AG09309 (cell line): ENCODE results near the gene HLA-A.
"Not testable (repeated sequence)": the region's sequence is repeated elsewhere in the genome, so short reads cannot be mapped to it uniquely, and the experiment has no call there.

ENCODE experiments used
- DNase-seq: peaks from one replicate; pipeline ENCODE4 v3.0.0-alpha.2; 2010; ENCODE audit warnings: low read depth
- H3K4me3 ChIP-seq: 2 replicates; pipeline ENCODE4 v1.5.1; 2011; ENCODE audit warnings: mild to moderate bottlenecking, low read depth, low read length, moderate library complexity; ENCODE audit not compliant: control insufficient read depth
- CTCF ChIP-seq: IDR thresholded peaks from 2 replicates; pipeline ENCODE4 v1.5.1; 2011; ENCODE audit warnings: mild to moderate bottlenecking, low read depth, low read length, inconsistent platforms; ENCODE audit not compliant: insufficient read depth, control insufficient read depth; ENCODE audit errors: missing control alignments

The HLA-A gene

GRCh38 chr6:29924731-29925130, 17.6 kb upstream of the HLA-A start:
- DNase-seq, result no peak
- no peak overlapping the region for H3K4me3 ChIP-seq
- no peak for TF ChIP-seq CTCF

DNA sequence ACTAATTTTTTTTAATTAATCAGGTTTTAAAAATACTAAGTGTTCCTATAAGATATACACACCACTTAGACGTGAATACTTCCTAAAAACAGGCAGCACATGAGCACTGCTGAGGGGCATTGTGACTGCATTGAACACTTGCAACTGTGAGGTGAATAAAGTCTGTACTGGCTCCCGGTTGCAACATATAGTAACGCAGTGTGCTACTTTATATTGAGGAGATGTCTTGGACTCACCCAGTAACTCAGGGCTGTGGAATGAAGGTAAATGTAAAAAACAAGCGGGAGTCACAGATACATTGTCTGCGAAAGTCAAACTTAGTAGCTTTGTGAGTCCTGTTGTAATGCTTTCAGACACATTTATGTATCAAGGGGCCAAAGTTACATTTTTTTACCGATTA, 17.0 kb upstream of the HLA-A start:
- no peak for DNase-seq
- TF ChIP-seq CTCF, result no peak
- no peak overlapping the region for H3K4me3 ChIP-seq

DNA sequence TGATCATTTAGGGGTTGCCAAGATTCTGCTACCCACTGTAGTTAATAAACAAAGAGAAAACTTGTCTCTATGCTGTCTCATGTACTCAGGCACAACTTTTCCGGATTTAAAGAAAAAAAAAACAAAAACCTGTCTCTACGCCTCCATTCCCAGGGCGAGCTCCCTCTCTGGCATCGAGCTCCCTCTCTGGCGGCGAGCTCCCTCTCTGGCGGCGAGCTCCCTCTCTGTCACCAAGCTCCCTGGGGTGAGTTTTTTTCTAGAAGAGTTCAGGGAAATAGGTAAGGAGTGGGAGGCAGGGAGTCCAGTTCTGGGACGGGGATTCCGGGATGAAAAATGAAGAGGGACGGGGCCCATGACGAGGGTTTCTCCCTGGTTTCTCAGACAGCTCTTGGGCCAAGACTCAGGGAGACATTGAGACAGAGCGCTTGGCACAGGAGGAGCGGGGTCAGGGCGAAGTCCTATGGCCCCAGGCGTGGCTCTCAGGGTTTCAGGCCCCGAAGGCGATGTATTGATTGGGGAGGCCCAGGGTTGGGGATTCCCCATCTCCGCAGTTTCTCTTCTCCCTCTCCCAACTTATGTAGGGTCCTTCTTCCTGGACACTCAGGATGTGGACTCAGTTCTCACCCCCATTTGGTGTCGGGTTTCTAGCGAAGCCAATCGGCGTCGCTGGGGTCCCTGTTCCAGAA, 16.5 kb upstream of the HLA-A start:
- TF ChIP-seq CTCF, result no peak
- no peak for DNase-seq
- H3K4me3 ChIP-seq, result peak overlapping the region; percentile 78

DNA sequence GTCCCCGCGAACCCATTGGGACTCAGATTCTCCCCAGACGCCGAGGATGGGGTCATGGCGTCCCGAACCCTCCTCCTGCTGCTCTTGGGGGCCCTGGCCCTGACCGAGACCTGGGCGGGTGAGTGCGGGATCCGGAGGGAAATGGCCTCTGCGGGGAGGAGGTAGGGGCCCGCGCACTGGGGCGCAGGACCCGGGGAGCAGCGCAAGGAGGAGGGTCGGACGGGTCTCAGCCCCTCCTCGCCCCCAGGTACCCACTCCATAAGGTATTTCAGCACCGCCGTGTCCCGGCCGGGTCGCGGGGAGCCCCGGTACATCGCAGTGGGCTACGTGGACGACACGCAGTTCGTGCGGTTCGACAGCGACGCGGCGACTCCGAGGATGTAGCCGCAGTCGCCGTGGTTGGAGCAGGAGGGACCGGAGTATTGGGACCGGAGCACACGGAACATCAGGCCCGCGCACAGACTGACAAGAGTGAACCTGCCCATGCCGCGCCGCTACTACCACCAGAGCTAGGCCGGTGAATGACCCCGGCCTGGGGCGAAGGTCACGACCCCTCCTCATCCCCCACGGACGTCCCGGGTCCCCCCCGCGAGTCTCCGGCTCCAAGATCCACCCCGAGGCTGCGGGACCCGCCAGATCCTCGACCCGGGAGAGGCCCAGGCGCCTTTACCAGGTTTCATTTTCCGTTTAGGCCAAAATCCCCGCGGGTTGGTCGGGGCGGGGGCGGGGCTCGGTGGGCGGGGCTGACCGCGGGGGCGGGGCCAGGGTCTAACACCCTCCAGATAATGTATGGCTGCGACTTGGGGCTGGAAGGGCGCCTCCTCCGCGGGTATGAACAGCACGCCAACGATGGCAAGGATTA, 15.7 kb upstream of the HLA-A start:
- no peak for DNase-seq
- no peak for TF ChIP-seq CTCF
- peak overlapping the region; percentile 78 for H3K4me3 ChIP-seq

DNA sequence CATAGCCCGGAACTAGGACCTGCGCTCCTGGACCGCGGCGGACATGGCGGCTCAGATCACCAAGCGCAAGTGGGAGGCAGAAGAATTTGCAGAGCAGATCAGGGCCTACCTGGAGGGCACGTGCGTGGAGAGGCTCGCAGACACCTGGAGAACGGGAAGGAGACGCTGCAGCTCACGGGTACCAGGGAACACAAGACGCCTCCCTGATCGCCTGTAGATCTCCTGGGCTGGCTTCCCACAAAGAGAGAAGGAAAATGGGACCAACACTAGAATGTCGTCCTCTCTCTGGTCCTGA, 15.1 kb upstream of the HLA-A start:
- DNase-seq, result no peak
- no peak for TF ChIP-seq CTCF
- peak overlapping the region; percentile 78 for H3K4me3 ChIP-seq

GRCh38 chr6:29927841-29928388, 14.4 kb upstream of the HLA-A start:
- no peak for TF ChIP-seq CTCF
- H3K4me3 ChIP-seq, result no peak overlapping the region
- no peak for DNase-seq

DNA sequence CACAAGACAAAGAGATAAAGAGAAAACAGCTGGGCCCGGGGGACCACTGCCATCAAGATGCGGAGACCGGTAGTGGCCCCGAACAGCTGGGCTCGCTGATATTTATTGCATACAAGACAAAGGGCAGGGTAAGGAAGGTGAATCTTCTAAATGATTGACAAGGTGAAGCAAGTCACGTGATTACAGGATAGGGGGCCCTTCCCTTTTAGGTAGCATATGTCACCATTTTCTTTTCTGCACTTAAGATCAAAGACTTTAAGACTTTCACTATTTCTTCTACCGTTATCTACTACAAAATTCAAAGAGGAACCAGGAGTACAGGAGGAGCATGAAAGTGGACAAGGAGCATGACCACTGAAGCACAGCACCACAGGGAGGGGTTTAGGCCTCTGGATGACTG, 12.3 kb upstream of the HLA-A start:
- DNase-seq, H3K4me3 ChIP-seq: not testable (repeated sequence)
